ENCODE data around the gene CTSK.
"Not testable (repeated sequence)": the region's sequence is repeated elsewhere in the genome, so short reads cannot be mapped to it uniquely, and the experiment has no call there.

Gene CTSK

DNA sequence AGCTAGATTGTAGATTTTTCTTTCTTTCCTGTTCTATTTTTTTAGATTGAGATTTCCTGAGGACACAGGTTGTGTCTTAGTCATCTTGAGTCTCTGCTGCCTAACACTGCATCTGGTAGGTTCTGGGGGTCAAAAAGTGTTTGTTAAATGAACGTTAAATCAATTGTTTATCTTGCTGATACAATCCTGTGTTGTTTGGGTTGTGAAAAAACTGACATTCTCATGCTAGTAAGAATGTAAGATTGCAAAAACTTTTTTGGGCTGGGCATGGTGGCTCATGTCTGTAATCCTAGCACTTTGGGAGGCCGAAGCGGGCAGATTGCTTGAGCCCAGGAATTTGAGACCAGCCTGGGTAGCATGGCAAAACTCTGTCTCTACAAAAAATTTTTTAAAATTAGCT, 3.4 kb downstream of the CTSK start:
- H3K27me3 ChIP-seq (ENCODE audit: control insufficient read depth, insufficient read depth, low read length) = no peaks in the 10 kb centered on the region
- H3K9me3 ChIP-seq (replicated peaks; ENCODE audit: low read length) = no peaks in the 10 kb centered on the region
- no peak overlapping the region for H3K9ac ChIP-seq (ENCODE audit: low read depth, low read length)
- H3K36me3 ChIP-seq (ENCODE audit: insufficient read depth, low read length) = peaks cover 21% of the 10 kb centered on the region
- H3K4me3 ChIP-seq (ENCODE audit: low read length) = no peak overlapping the region
- no peak overlapping the region for H3K4me2 ChIP-seq (ENCODE audit: low read length)
- H3K4me1 ChIP-seq (ENCODE audit: control insufficient read depth, insufficient read depth, low read length) = peaks cover 1% of the 10 kb centered on the region

DNA sequence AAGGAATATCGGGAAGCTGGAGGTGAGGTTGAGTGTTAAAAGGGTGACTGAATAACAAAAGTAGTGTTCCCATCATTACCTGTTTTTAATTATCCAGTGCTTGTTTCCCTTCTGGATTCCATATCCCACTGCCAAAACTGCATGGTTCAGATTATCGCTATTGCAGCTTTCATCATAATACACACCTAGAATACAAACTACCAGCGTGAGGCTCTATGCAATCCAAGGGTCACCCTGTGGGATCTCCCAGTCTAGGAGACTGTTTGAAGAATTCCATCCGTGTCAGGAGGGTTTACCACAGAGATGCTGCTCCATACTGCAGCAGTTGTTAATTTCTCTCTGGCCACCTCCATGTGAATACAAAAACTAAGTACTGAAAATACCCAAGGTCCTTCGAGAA, 9.0 kb downstream of the CTSK start:
- Histone ChIP-seq H3K36me3 (ENCODE audit: insufficient read depth, low read length) (peaks cover 45% of the 10 kb centered on the region), H3K4me3 (ENCODE audit: low read length) (no peak overlapping the region), H3K9me3 (replicated peaks; ENCODE audit: low read length) (no peaks in the 10 kb centered on the region), H3K9ac (ENCODE audit: low read depth, low read length) (no peak overlapping the region), H3K4me2 (ENCODE audit: low read length) (no peak overlapping the region), H3K27me3 (ENCODE audit: control insufficient read depth, insufficient read depth, low read length) (no peaks in the 10 kb centered on the region), H3K4me1 (ENCODE audit: control insufficient read depth, insufficient read depth, low read length) (no peaks in the 10 kb centered on the region)

DNA sequence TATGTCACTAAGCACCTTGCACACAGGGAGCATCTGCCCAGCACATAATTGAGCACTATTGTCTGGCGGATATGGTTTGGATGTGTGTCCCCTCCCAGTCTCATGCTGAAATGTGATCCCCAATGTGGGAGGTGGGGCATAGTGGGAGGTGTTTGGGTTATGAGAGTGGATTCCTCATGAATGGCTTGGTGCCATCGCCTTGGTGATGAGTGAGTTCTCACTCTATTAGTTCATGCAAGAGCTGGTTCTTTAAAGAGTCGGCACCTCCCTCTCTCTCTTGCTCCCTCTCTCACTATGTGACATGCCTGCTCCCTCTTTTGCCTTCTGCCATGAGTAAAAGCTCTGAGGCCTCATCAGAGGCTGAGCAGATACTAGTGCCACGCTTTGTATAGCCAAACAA, 9.5 kb downstream of the CTSK start:
- Histone ChIP-seq H3K4me1 (ENCODE audit: control insufficient read depth, insufficient read depth, low read length) (no peaks in the 10 kb centered on the region), H3K9me3 (replicated peaks; ENCODE audit: low read length) (no peaks in the 10 kb centered on the region), H3K4me3 (ENCODE audit: low read length) (no peak overlapping the region), H3K9ac (ENCODE audit: low read depth, low read length) (no peak overlapping the region), H3K36me3 (ENCODE audit: insufficient read depth, low read length) (peaks cover 39% of the 10 kb centered on the region), H3K27me3 (ENCODE audit: control insufficient read depth, insufficient read depth, low read length) (no peaks in the 10 kb centered on the region), H3K4me2 (ENCODE audit: low read length) (no peak overlapping the region)

DNA sequence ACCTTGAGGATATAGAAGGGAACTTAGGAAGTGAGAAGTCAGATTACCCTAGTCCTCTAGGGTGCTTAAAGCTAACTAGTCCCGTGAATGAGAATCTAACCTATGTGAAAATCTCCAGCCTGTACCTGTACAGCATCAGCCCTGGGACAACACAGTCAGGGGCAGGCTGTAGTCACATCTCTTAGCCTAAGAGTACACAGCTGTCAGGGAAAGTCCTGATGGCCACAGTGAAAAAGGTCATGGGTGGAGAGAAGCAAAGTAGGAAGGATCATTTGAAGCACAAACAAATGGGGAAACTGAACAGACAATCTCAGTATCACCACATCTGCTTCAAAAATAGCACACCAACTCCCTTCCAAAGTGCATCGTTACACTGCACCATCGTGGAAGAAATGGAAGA, 11.7 kb downstream of the CTSK start:
- Histone ChIP-seq H3K4me2 (ENCODE audit: low read length) (no peak overlapping the region), H3K9me3 (replicated peaks; ENCODE audit: low read length) (no peaks in the 10 kb centered on the region), H3K27me3 (ENCODE audit: control insufficient read depth, insufficient read depth, low read length) (no peaks in the 10 kb centered on the region), H3K36me3 (ENCODE audit: insufficient read depth, low read length) (peaks cover 34% of the 10 kb centered on the region), H3K4me1 (ENCODE audit: control insufficient read depth, insufficient read depth, low read length) (no peaks in the 10 kb centered on the region), H3K9ac (ENCODE audit: low read depth, low read length) (no peak overlapping the region), H3K4me3 (ENCODE audit: low read length) (no peak overlapping the region)

DNA sequence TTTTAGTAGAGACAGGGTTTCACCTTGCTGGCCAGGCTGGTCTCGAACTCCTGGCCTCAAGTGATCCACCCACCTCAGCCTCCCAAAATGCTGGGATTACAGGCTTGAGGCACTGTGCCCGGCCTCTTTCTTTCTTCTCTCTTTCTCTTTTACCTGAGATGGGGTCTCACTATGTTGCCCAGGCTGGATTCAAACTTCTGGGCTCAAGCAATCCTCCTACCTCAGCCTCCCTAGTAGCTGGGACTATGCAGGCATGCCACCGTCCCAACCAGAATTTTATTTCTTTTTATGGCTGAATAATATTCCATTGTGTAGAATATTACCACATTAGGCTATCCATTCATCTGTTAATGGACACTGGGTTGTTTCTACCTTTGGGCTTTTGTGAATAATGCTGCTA, 14.3 kb downstream of the CTSK start:
- not testable (repeated sequence) for H3K9ac ChIP-seq (ENCODE audit: low read depth, low read length); H3K27me3 ChIP-seq (ENCODE audit: control insufficient read depth, insufficient read depth, low read length); H3K9me3 ChIP-seq (replicated peaks; ENCODE audit: low read length); H3K4me3 ChIP-seq (ENCODE audit: low read length); H3K4me1 ChIP-seq (ENCODE audit: control insufficient read depth, insufficient read depth, low read length); H3K4me2 ChIP-seq (ENCODE audit: low read length)
- peaks cover 25% of the 10 kb centered on the region for H3K36me3 ChIP-seq (ENCODE audit: insufficient read depth, low read length)

DNA sequence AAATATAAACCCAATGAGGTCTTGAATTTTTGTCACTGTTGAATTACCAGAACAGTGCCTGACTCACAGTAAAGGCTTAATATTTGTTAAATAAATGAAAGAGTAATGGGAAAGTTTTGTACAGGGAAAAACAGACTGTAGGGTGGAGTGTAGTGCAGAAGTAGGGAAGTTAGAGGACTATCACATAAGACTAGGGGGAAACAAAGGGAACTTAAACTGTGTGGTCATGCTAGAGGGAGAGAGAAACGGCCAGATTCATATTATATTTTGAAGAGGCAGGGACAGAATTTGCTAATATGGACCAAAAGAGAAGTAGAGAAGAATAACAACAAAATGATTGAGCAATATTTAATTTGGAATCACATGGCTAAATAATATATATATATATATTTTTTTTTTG, 14.8 kb downstream of the CTSK start:
- H3K4me1 ChIP-seq (ENCODE audit: control insufficient read depth, insufficient read depth, low read length) = no peaks in the 10 kb centered on the region
- no peaks in the 10 kb centered on the region for H3K9me3 ChIP-seq (replicated peaks; ENCODE audit: low read length)
- H3K4me2 ChIP-seq (ENCODE audit: low read length) = no peak overlapping the region
- H3K36me3 ChIP-seq (ENCODE audit: insufficient read depth, low read length) = peaks cover 21% of the 10 kb centered on the region
- no peaks in the 10 kb centered on the region for H3K27me3 ChIP-seq (ENCODE audit: control insufficient read depth, insufficient read depth, low read length)
- H3K9ac ChIP-seq (ENCODE audit: low read depth, low read length) = no peak overlapping the region
- no peak overlapping the region for H3K4me3 ChIP-seq (ENCODE audit: low read length)

DNA sequence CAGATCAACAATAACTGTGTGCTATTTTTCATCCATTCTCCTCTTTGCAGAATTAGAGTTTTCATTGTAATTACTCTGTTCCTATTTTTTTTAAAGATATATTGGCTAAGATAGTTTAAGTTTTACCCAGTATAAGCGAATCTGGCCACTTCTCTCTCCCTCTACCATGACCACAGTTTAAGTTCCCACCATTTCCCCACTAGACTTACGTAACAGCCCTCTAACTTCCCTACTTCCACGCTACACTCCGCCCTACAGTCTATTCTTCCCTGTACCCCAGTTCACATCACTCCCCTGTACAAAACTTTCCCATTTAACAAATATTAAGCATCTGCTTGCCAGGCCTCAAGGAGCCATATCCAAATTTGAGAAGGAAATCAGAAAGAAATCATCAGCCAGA, 16.5 kb downstream of the CTSK start:
- H3K27me3 ChIP-seq (ENCODE audit: control insufficient read depth, insufficient read depth, low read length) = no peaks in the 10 kb centered on the region
- H3K4me1 ChIP-seq (ENCODE audit: control insufficient read depth, insufficient read depth, low read length) = no peaks in the 10 kb centered on the region
- no peak overlapping the region for H3K4me3 ChIP-seq (ENCODE audit: low read length)
- H3K9me3 ChIP-seq (replicated peaks; ENCODE audit: low read length) = no peaks in the 10 kb centered on the region
- H3K4me2 ChIP-seq (ENCODE audit: low read length) = no peak overlapping the region
- H3K9ac ChIP-seq (ENCODE audit: low read depth, low read length) = no peak overlapping the region
- peaks cover 9% of the 10 kb centered on the region for H3K36me3 ChIP-seq (ENCODE audit: insufficient read depth, low read length)

DNA sequence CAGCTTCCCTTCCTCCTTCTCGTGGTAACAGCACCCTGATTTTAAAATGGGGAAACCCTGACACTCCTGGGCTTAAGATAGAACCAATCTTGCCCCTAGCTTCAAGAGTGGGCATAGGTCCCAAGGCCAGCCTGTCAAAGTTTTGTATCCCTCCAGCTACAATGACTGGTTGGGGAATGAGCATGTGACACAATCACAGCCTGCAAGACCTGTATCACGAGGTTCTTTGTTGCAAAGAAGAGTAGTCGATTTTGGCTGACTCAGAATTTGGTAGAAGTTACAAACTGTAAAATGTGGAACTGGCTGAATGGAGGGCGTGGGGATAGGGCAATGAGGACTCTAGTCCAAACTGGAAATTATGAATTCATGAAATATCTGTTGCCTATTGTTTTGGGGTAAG, 18.7 kb downstream of the CTSK start:
- no peaks in the 10 kb centered on the region for H3K27me3 ChIP-seq (ENCODE audit: control insufficient read depth, insufficient read depth, low read length)
- H3K4me2 ChIP-seq (ENCODE audit: low read length) = no peak overlapping the region
- H3K9ac ChIP-seq (ENCODE audit: low read depth, low read length) = no peak overlapping the region
- no peaks in the 10 kb centered on the region for H3K4me1 ChIP-seq (ENCODE audit: control insufficient read depth, insufficient read depth, low read length)
- no peak overlapping the region for H3K4me3 ChIP-seq (ENCODE audit: low read length)
- H3K9me3 ChIP-seq (replicated peaks; ENCODE audit: low read length) = no peaks in the 10 kb centered on the region
- no peaks in the 10 kb centered on the region for H3K36me3 ChIP-seq (ENCODE audit: insufficient read depth, low read length)

DNA sequence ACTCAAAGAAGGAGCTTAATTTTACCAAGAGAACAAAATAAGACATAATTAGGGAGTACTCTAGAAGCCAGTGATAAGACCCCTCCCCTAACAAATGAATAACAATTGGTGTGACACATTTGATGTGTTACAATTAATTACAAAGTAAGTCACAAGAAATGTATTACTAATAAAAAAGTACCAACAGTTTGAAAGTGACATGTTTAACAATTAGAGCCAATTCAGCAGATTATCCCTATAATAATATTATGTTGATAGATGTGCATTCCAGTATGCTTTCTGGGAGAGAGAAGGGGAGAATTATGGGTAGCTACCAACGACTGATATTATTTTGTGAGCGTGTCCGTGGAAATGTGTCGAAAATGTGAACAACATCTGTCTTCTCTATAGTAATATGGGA, 19.1 kb downstream of the CTSK start:
- no peaks in the 10 kb centered on the region for H3K36me3 ChIP-seq (ENCODE audit: insufficient read depth, low read length)
- no peak overlapping the region for H3K4me3 ChIP-seq (ENCODE audit: low read length)
- no peak overlapping the region for H3K9ac ChIP-seq (ENCODE audit: low read depth, low read length)
- no peaks in the 10 kb centered on the region for H3K9me3 ChIP-seq (replicated peaks; ENCODE audit: low read length)
- H3K27me3 ChIP-seq (ENCODE audit: control insufficient read depth, insufficient read depth, low read length) = no peaks in the 10 kb centered on the region
- H3K4me1 ChIP-seq (ENCODE audit: control insufficient read depth, insufficient read depth, low read length) = no peaks in the 10 kb centered on the region
- H3K4me2 ChIP-seq (ENCODE audit: low read length) = no peak overlapping the region

DNA sequence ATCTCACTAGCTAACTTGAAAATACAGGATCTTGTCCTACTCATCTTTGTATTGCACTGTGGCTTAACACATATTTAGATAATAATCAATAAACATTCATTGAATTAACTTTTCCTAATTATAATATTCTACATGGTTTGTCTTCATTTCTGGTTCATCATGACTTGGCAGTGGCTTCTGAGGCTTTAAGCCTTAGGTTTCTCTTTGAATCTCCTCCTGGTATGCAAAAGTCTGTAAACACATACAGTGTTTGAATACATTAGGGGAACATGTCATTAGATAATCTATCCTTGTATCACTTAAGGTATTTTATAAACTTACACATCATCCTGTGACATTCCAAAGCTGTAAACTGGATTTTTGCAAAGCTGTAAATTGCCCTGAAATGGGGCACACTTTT, 20.6 kb downstream of the CTSK start:
- H3K27me3 ChIP-seq (ENCODE audit: control insufficient read depth, insufficient read depth, low read length) = no peaks in the 10 kb centered on the region
- no peaks in the 10 kb centered on the region for H3K4me1 ChIP-seq (ENCODE audit: control insufficient read depth, insufficient read depth, low read length)
- no peaks in the 10 kb centered on the region for H3K9me3 ChIP-seq (replicated peaks; ENCODE audit: low read length)
- no peak overlapping the region for H3K4me3 ChIP-seq (ENCODE audit: low read length)
- H3K4me2 ChIP-seq (ENCODE audit: low read length) = no peak overlapping the region
- H3K9ac ChIP-seq (ENCODE audit: low read depth, low read length) = no peak overlapping the region
- no peaks in the 10 kb centered on the region for H3K36me3 ChIP-seq (ENCODE audit: insufficient read depth, low read length)

DNA sequence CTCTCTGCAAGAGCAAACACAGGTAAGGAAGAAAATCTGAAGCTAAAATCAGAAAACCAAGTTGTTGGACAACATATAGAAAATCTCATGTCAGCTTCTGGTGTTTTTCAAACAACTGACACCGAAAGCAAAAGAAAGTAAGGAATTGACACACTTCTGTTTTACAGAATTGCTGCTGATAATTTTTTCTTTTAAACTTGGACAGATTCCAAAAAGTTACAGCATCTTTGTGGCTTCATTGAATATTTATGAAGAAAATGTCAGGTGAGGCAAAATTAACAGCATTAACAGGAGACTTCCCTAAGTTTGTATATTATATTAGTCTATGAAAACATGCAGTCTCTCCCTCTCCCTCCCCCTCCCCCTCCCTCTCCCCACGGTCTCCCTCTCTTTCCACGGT, 27.6 kb downstream of the CTSK start:
- Histone ChIP-seq H3K9me3 (replicated peaks; ENCODE audit: low read length) (no peaks in the 10 kb centered on the region), H3K27me3 (ENCODE audit: control insufficient read depth, insufficient read depth, low read length) (no peaks in the 10 kb centered on the region), H3K4me3 (ENCODE audit: low read length) (no peak overlapping the region), H3K9ac (ENCODE audit: low read depth, low read length) (no peak overlapping the region), H3K4me2 (ENCODE audit: low read length) (no peak overlapping the region), H3K4me1 (ENCODE audit: control insufficient read depth, insufficient read depth, low read length) (no peaks in the 10 kb centered on the region), H3K36me3 (ENCODE audit: insufficient read depth, low read length) (no peaks in the 10 kb centered on the region)

DNA sequence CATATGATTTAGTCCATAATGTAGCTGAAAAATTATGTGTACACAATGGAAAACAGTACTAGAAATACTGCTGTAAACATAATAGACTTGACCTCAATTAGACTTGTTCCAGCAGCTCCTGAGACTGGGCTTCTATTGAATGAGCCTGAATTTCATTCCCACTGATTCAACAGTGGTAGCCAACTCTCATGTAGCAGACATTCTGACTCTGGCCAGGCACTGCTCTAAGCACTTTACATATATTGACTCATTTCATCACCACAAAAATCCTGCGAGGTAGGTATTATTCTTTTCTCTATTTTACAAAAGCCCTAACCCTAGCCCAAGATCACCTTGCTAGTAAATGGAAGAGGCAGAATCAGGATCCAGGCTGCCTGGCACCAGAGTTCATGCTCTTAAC, 29.7 kb downstream of the CTSK start:
- Histone ChIP-seq H3K4me1 (ENCODE audit: control insufficient read depth, insufficient read depth, low read length) (no peaks in the 10 kb centered on the region), H3K36me3 (ENCODE audit: insufficient read depth, low read length) (no peaks in the 10 kb centered on the region), H3K27me3 (ENCODE audit: control insufficient read depth, insufficient read depth, low read length) (no peaks in the 10 kb centered on the region), H3K4me2 (ENCODE audit: low read length) (no peak overlapping the region), H3K9me3 (replicated peaks; ENCODE audit: low read length) (no peaks in the 10 kb centered on the region), H3K4me3 (ENCODE audit: low read length) (no peak overlapping the region), H3K9ac (ENCODE audit: low read depth, low read length) (no peak overlapping the region)

DNA sequence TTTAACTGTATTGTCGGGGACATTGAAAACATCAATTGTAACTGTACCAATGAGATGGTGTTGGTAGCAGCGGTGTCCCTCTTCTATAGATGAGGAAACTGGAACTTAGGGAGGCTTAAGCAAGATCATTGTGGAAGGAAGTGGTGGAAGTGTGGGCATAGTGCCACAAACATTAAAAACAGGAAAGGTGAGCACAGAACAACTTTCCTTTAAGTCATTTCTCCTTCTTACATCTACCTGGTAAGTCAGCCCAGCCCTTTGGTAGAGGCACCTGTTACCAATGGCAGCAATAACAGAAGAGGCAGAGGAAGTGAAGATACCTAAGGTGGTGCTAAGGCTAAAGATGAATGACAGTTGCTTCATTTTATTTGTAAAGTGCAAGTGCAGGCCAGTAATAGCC, 30.5 kb downstream of the CTSK start:
- Histone ChIP-seq H3K9me3 (replicated peaks; ENCODE audit: low read length) (no peaks in the 10 kb centered on the region), H3K4me1 (ENCODE audit: control insufficient read depth, insufficient read depth, low read length) (no peaks in the 10 kb centered on the region), H3K27me3 (ENCODE audit: control insufficient read depth, insufficient read depth, low read length) (no peaks in the 10 kb centered on the region), H3K4me2 (ENCODE audit: low read length) (no peak overlapping the region), H3K9ac (ENCODE audit: low read depth, low read length) (no peak overlapping the region), H3K36me3 (ENCODE audit: insufficient read depth, low read length) (no peaks in the 10 kb centered on the region), H3K4me3 (ENCODE audit: low read length) (no peak overlapping the region)
